ENCODE data around the gene KDM4F. TPM values are rescaled to one million over a fixed set of nuclear protein-coding genes. Genes with fewer than 3 reads are reported as not detected.

KDM4F gene
- total and polyA plus RNA-seq, 2 of the 8 experiments (the other 6 are each of a cell fraction or from before 2014, with no cell fraction given) = not detected

GRCh38 chr11:95097209-95097608 lies 48.0 kb downstream of the KDM4F start:
- no peaks in the 10 kb centered on the region for H3K36me3 ChIP-seq (ENCODE audit: control insufficient read depth in 2 of 4, insufficient read depth in 4 of 4, low read length in 3 of 4)
- DNase-seq (ENCODE audit: low read depth in 1 of 2, low spot score in 2 of 2) = no peak

More at GRCh38 chr11:95097209-95097608, 48.0 kb downstream of the KDM4F start:
- Histone ChIP-seq H3K79me1 (ENCODE audit: low read depth, low read length) (no peaks in the 10 kb centered on the region), H3K79me2 (ENCODE audit: control insufficient read depth in 1 of 2, insufficient read depth in 2 of 2, low read length in 2 of 2) (no peaks in the 10 kb centered on the region), H3K4me1 (replicated peaks in 1 of 4; ENCODE audit: control insufficient read depth in 3 of 4, insufficient read depth in 4 of 4, low read length in 3 of 4) (no peaks in the 10 kb centered on the region; a peak in 1 of 7 replicates), H2BK120ac (replicated peaks; ENCODE audit: low read depth, low read length) (no peak overlapping the region), H4K5ac (ENCODE audit: insufficient read length, low read depth, low read length) (no peak overlapping the region), H4K8ac (ENCODE audit: extremely low read depth, insufficient read depth, low read length) (no peak overlapping the region), H3K4me2 (ENCODE audit: insufficient read depth in 1 of 2, low read depth in 2 of 2, low read length in 2 of 2) (no peak overlapping the region), H2BK15ac (ENCODE audit: low read length) (no peak overlapping the region), H3K9ac (replicated peaks in 1 of 4; ENCODE audit: extremely low read depth in 1 of 4, low read depth in 3 of 4, low read length in 3 of 4) (no peak overlapping the region), H2BK5ac (ENCODE audit: low read depth, low read length) (no peak overlapping the region), H3K56ac (replicated peaks; ENCODE audit: insufficient read length, low read depth, low read length) (no peak overlapping the region), H4K91ac (replicated peaks; ENCODE audit: insufficient read length, low read length) (no peak overlapping the region), H3K18ac (ENCODE audit: extremely low read depth, low read length) (no peak overlapping the region), H3K14ac (ENCODE audit: insufficient read length) (no peak overlapping the region), H2AFZ (ENCODE audit: low read length) (no peak overlapping the region), H3K23me2 (ENCODE audit: low read depth, low read length) (no peaks in the 10 kb centered on the region), H2BK20ac (ENCODE audit: low read length) (no peak overlapping the region), H2BK12ac (ENCODE audit: low read depth, low read length) (no peak overlapping the region), H3K4me3 (ENCODE audit: extremely low read depth in 1 of 4, insufficient read depth in 2 of 4, low read depth in 3 of 4, low read length in 4 of 4) (no peak overlapping the region), H3K4ac (replicated peaks; ENCODE audit: insufficient read length, low read depth, low read length) (no peak overlapping the region), H4K20me1 (replicated peaks in 1 of 2; ENCODE audit: control insufficient read depth in 1 of 2, insufficient read depth in 2 of 2, low read length in 2 of 2) (no peaks in the 10 kb centered on the region), H3K27me3 (replicated peaks in 1 of 4; ENCODE audit: control insufficient read depth in 3 of 4, extremely low read depth in 1 of 4, insufficient read depth in 3 of 4, low read length in 3 of 4) (peaks cover 0 to 2% (median under 1%) of the 10 kb centered on the region in 4 experiments; a peak in 2 of 7 replicates), H3K27ac (ENCODE audit: low read depth, low read length) (no peak overlapping the region), H2AK5ac (ENCODE audit: low read depth, low read length) (no peak overlapping the region), H3K9me3 (ENCODE audit: insufficient read depth in 2 of 2, low read depth in 1 of 2, low read length in 1 of 2) (no peaks in the 10 kb centered on the region), H3K23ac (ENCODE audit: insufficient read length) (no peak overlapping the region)
- no peak for FAIRE-seq
- WGBS, 2 experiments (ENCODE audit: extremely low coverage in 1 of 2, insufficient coverage in 1 of 2, insufficient read length in 1 of 2, insufficient replicate concordance in 2 of 2, low coverage in 1 of 2, low lambda C conversion rate in 2 of 2, missing lambda C conversion rate in 1 of 2) = 71% methylated on average over 3 of the region's 3 CpGs; no CpG with 5 or more reads in 1 of the 2 experiments
- CTCF ChIA-PET (ENCODE audit: partially characterized antibody) = interaction anchor here (2.1 to 9.0 kb wide), 2 partner anchors 10 to 27 kb away, joined by 8 to 127 read pairs; no protein-coding TSS in a partner anchor
- POLR2A ChIA-PET (ENCODE audit: partially characterized antibody) = no interaction called here
- TF ChIP-seq MAFK (IDR thresholded peaks at IDR 0.05; ENCODE audit: low read depth, low read length) (no peak), MAX (IDR thresholded peaks at IDR 0.05) (no peak), JUND (IDR thresholded peaks at IDR 0.05; ENCODE audit: low read length) (no peak), CBX5 (IDR thresholded peaks at IDR 0.05; ENCODE audit: low read depth, low read length) (no peak), EGR1 (IDR thresholded peaks at IDR 0.05; ENCODE audit: borderline replicate concordance, low read depth, low read length) (no peak), SAP30 (IDR thresholded peaks at IDR 0.05; ENCODE audit: insufficient read depth, insufficient replicate concordance, low read length) (no peak), POLR2A (IDR thresholded peaks at IDR 0.05; ENCODE audit: control extremely low read depth in 1 of 2, low read depth in 2 of 2, low read length in 2 of 2) (no peak), ATF3 (IDR thresholded peaks at IDR 0.05; ENCODE audit: insufficient read depth, low read depth, low read length) (no peak), TAF1 (IDR thresholded peaks at IDR 0.05; ENCODE audit: low read depth, low read length) (no peak), RAD21 (IDR thresholded peaks at IDR 0.05 in 1 of 2, conservative IDR thresholded peaks at IDR 0.05 in 1 of 2; ENCODE audit: low read depth in 2 of 2, low read length in 2 of 2) (no peak), CREB1 (IDR thresholded peaks at IDR 0.05) (no peak), POLR2AphosphoS5 (IDR thresholded peaks at IDR 0.05; ENCODE audit: low read depth, low read length) (no peak), POU5F1 (IDR thresholded peaks at IDR 0.05; ENCODE audit: low read depth, low read length) (no peak), YY1 (IDR thresholded peaks at IDR 0.05; ENCODE audit: low read depth, low read length) (no peak), TEAD4 (IDR thresholded peaks at IDR 0.05; ENCODE audit: low read depth, low read length) (no peak)
